PC-9 (cell line): Measurements from ENCODE around the gene CPEB2.

Source experiments
- CTCF ChIP-seq: fragments of 200-600 bp; sonication (generic); conservative IDR thresholded peaks from 2 replicates; pipeline ENCODE4 v1.6.1; 2017; ENCODE audit warnings: mixed run types, antibody characterized with exemption, mild to moderate bottlenecking, moderate library complexity
- EZH2 ChIP-seq: fragments of 200-600 bp; sonication (generic); IDR thresholded peaks from 2 replicates; pipeline ENCODE4 v1.8.0; 2017; ENCODE audit warnings: antibody characterized with exemption, low read depth

GRCh38 chr4:15003891-15004738, 1.8 kb downstream of the CPEB2 start:
- no peak for TF ChIP-seq CTCF
- TF ChIP-seq EZH2, result no peak
